ENCODE results near the gene SEPTIN1. TPM values are rescaled to one million over a fixed set of nuclear protein-coding genes. Genes with fewer than 3 reads are reported as not detected.

The SEPTIN1 gene
- total and polyA plus RNA-seq, 12 donors, result 0.11 to 19.8 (median 2.8) TPM; not detected in 1

DNA sequence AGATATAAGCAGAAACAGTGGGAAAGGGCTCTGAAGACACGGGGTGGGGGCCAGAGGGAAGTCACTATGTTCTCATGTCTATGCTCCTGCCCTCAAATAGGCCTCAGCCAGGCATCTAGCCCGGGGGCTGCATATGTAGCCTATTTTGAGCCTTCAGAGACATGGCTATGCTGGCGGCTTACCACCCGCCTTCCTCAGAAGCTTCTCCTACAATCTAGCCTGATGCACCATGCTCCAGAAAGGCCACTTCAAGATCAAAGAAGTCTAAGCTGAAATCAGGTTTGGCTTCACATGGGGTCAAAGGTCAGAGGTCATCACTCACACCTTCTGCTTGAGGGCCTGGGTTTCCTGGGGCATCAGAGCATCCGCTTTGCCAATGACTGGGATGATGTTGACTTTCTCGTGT, 1.6 kb downstream of the SEPTIN1 start:
- peaks cover 9 to 18% of the 10 kb centered on the region in 2 donors for H3K4me1 ChIP-seq (replicated peaks in 1 of 2)
- no peak for DNase-seq
- no peak overlapping the region for H3K4me3 ChIP-seq
- H3K9me3 ChIP-seq (replicated peaks in 1 of 3), result no peaks in the 10 kb centered on the region
- H3K27me3 ChIP-seq, result no peaks in the 10 kb centered on the region
- H3K36me3 ChIP-seq (replicated peaks in 1 of 2), result no peaks in the 10 kb centered on the region
- 74 to 88% (median 84%) methylated on average over 2 to 6 of the region's 6 CpGs for WGBS, 4 donors
- no peak overlapping the region for H3K27ac ChIP-seq
- intact Hi-C loops (cut with DNase I), result no loop called here
- TF ChIP-seq POLR2A (IDR thresholded peaks at IDR 0.05), result no peak

DNA sequence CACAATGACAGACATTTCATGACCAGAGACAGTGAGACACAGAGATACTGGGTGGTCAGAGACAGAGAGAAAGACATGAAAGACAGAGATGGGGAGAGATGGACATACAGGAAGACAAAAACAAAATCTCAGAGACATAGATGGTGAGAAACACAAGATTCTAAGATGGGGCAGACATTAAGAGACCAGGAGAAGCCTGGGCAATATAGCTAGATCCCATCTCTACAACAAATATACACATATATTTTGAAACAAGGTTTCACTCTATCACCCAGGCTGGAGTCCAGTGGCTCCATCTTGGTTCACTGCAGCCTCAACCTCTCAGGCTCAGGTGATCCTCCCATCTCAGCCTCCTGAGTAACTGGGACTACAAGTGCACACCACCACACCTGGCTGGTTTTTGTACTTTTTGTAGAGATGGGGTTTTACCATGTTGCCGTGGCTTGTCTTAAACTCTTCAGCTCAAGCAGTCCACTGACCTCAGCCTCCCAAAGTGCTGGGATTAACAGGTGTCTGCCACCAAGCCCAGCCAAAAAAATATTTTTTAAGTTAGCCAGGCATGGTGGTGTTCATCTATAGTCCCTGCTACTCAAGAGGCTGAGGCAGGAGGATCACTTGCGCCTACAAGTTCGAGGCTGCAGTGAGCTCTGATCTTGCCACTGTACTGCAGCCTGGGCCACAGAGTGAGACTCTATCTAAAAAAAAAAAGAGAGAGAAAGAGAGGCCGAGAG, 2.1 kb downstream of the SEPTIN1 start:
- 92 to 97% (median 96%) methylated on average over 4 of the region's 4 CpGs for WGBS, 4 donors
- Histone ChIP-seq H3K4me3 (no peak overlapping the region), H3K27me3 (no peaks in the 10 kb centered on the region), H3K9me3 (replicated peaks in 1 of 3) (no peaks in the 10 kb centered on the region), H3K36me3 (replicated peaks in 1 of 2) (no peaks in the 10 kb centered on the region), H3K27ac (no peak overlapping the region), H3K4me1 (replicated peaks in 1 of 2) (peaks cover 9 to 18% of the 10 kb centered on the region in 2 donors)
- no peak for DNase-seq
- intact Hi-C loops (cut with DNase I), result no loop called here
- TF ChIP-seq, protein P1, sequence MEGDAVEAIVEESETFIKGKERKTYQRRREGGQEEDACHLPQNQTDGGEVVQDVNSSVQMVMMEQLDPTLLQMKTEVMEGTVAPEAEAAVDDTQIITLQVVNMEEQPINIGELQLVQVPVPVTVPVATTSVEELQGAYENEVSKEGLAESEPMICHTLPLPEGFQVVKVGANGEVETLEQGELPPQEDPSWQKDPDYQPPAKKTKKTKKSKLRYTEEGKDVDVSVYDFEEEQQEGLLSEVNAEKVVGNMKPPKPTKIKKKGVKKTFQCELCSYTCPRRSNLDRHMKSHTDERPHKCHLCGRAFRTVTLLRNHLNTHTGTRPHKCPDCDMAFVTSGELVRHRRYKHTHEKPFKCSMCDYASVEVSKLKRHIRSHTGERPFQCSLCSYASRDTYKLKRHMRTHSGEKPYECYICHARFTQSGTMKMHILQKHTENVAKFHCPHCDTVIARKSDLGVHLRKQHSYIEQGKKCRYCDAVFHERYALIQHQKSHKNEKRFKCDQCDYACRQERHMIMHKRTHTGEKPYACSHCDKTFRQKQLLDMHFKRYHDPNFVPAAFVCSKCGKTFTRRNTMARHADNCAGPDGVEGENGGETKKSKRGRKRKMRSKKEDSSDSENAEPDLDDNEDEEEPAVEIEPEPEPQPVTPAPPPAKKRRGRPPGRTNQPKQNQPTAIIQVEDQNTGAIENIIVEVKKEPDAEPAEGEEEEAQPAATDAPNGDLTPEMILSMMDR (IDR thresholded peaks at IDR 0.05), result no peak
- no peak for TF ChIP-seq POLR2A (IDR thresholded peaks at IDR 0.05)

DNA sequence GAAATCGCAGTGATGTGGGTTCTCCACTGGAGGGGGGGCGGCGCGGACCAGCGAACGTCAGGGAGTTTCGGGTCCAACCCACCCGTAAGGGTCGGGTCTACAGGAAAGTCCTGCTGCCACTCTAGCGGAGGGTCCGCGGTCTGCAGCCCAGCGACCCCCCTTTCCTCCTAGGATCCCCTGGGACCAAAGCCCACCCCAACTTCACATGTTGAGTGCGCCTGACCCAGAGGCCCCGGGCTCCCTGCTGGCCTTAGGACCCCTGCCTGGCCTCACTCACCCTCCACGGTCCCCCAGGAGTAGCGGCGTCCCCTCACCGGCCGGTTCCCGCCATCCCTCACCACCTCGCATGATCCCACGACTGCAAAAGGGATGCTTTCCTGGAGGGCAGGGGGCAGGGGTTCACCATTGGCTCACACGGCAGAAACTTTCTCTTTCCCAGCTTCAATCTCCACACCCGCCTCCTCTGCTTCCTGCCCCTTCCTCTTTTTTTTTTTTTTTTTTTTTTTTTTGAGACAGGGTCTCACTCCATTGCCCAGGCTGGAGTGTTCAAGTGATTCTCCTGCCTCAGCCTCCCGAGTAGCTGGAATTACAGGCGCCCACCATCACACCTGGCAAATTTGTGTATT, 3.1 kb downstream of the SEPTIN1 start:
- TF ChIP-seq, protein P1 (IDR thresholded peaks at IDR 0.05), result no peak
- intact Hi-C loops (cut with DNase I), result no loop called here
- Histone ChIP-seq H3K27ac (peak overlapping the region in 4 of 5 donors; percentile 98 to 100 (median 100)), H3K9me3 (replicated peaks in 1 of 3) (no peaks in the 10 kb centered on the region), H3K36me3 (replicated peaks in 1 of 2) (no peaks in the 10 kb centered on the region), H3K4me1 (replicated peaks in 1 of 2) (peaks cover 9 to 18% of the 10 kb centered on the region in 2 donors), H3K27me3 (no peaks in the 10 kb centered on the region), H3K4me3 (peak overlapping the region in 2 of 4 donors; percentile 76 to 78)
- WGBS, 4 donors, result 34 to 55% (median 35%) methylated on average over 15 to 27 of the region's 27 CpGs
- no peak for DNase-seq

DNA sequence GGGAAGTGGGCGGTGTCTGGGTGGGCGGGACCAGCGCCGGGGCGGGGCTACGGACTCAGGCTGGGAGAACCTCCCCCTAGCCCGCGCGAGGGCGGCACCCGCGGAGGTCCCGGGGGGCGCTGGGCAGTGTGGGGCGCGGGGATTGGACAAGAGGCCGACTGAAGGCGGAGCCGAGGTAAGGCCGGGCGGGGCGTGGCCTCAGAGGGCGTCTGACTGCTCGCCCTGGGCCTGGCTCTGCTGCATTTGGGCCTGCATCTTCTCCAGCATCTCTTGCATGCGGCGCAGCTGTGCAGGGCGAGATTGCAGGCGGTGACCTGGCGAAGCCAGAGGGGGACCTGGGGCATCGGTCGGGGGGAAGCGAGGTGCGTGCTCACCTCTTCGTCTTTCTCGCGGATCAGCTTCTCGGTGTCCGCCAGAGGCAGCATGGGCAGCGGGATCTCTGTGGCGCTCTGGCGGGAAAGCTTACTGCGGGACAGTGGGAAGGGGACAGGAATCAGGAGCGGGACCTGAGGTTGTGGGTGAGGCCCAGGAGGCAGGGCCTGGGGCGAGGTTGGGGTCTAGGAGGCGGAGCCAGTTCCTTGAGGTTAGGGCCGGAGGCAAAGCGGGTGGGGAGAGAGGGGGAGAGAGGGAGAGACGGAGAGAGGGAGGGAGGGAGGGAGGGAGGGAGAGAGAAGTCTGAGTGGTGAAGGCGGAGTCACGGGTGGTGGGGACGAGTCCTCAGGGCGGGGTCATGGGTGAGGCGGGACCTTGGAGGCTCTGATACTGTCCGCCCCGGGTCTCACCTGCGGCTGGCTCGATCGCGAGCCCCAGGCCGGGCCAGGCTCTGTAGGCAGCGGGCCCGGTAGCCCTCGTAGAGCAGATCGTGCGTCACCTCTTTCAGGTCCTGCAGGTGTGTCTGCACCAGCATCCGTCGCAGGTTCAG, 3.9 kb downstream of the SEPTIN1 start:
- Histone ChIP-seq H3K27me3 (no peaks in the 10 kb centered on the region), H3K36me3 (replicated peaks in 1 of 2) (no peaks in the 10 kb centered on the region), H3K4me1 (replicated peaks in 1 of 2) (peaks cover 9 to 18% of the 10 kb centered on the region in 2 donors), H3K9me3 (replicated peaks in 1 of 3) (no peaks in the 10 kb centered on the region), H3K27ac (peak overlapping the region; percentile 98 to 100 (median 100)), H3K4me3 (peak overlapping the region; percentile 73 to 92 (median 77))
- TF ChIP-seq, protein P1 (IDR thresholded peaks at IDR 0.05), result peak in 4 of 6 experiments; percentile 16 to 28 (median 24)
- peak in 1 of 2 donors; percentile 73 for TF ChIP-seq POLR2A (IDR thresholded peaks at IDR 0.05)
- WGBS, 4 donors, result 0 to 1% (median 0%) methylated on average over 15 to 65 of the region's 67 CpGs
- DNase-seq, result peak; percentile 98 to 99 (median 99)
- intact Hi-C loops (cut with DNase I), result no loop called here
